GM13976 (cell line): ENCODE measurements around the gene PROK1.
A peak's percentile ranks its signal among the peaks of the same experiment; 100 is the strongest.
"Not testable (repeated sequence)": the region's sequence is repeated elsewhere in the genome, so short reads cannot be mapped to it uniquely, and the experiment has no call there.

Experiments
- DNase-seq: peaks from one replicate; pipeline ENCODE4 v3.0.0; 2012; ENCODE audit warnings: low spot score
- CTCF ChIP-seq: IDR thresholded peaks from 2 replicates; pipeline ENCODE4 v1.5.1; 2012; ENCODE audit warnings: borderline replicate concordance, mild to moderate bottlenecking; ENCODE audit not compliant: insufficient read depth; ENCODE audit errors: extremely low read depth, missing control alignments, control extremely low read depth
- in situ Hi-C: fragments of 300-500 bp; cut with MboI; formaldehyde crosslinking; loops from one replicate; pipeline ENCODE4 v1.12.0; 2022; ENCODE audit warnings: low sequenced_read_pairs, mixed read lengths, inconsistent platforms; ENCODE audit not compliant: unreplicated experiment

PROK1 gene

GRCh38 chr1:110450929-110451328, at the start of gene PROK1:
Gene PROK1 (plus strand): TSS chr1:110451149. CDS start chr1:110451217, 68 bp downstream.
- in situ Hi-C loops, result loop anchor here (10.0 kb wide), 2 partner anchors 126 to 246 kb away; no protein-coding TSS in a partner anchor
- no peak for TF ChIP-seq CTCF
- DNase-seq, result no peak

- in situ Hi-C loops, result no loop called here
- TF ChIP-seq CTCF, result no peak
- DNase-seq, result no peak
Observed at GRCh38 chr1:110403805-110404204, 47.1 kb upstream of the PROK1 start.

- TF ChIP-seq CTCF, result no peak
- in situ Hi-C loops, result no loop called here
- DNase-seq, result no peak
Observed at GRCh38 chr1:110404401-110404800, 46.5 kb upstream of the PROK1 start.

- in situ Hi-C loops, DNase-seq: not testable (repeated sequence)
Observed at GRCh38 chr1:110406407-110406806, 44.5 kb upstream of the PROK1 start.

- in situ Hi-C loops, result no loop called here
- DNase-seq, result peak; percentile 92
- TF ChIP-seq CTCF, result peak; percentile 2
Observed at GRCh38 chr1:110407260-110408210, 43.4 kb upstream of the PROK1 start, which contains the start of gene LAMTOR5. Gene LAMTOR5 (minus strand): TSS chr1:110407694. CDS start chr1:110407620, 74 bp downstream.

- in situ Hi-C loops, result no loop called here
- DNase-seq, result no peak
- TF ChIP-seq CTCF, result no peak
Observed at GRCh38 chr1:110408488-110408887, 42.5 kb upstream of the PROK1 start.

- in situ Hi-C loops, result no loop called here
- DNase-seq, result no peak
- no peak for TF ChIP-seq CTCF
Observed at GRCh38 chr1:110409316-110409715, 41.6 kb upstream of the PROK1 start.
